Activated naive CD8-positive, alpha-beta T cell treated with anti-CD3 and anti-CD28 coated beads, Interleukin-2, amount 10 ng/mL, durations not matched to agents 7 days and 5 days (primary cell): Measurements from ENCODE around the gene TMEM50B. TPM values are rescaled to one million over a fixed set of nuclear protein-coding genes. Genes with fewer than 3 reads are reported as not detected.

Experiments
- ATAC-seq: fragments of 150-1000 bp; cut with Tn5 transposase; one replicate; pipeline ENCODE4 v1.10.0; 2021; ENCODE audit warnings: low read depth, moderate library complexity
- POLR2A ChIA-PET: fragments of 350-600 bp; sonication (Branson Sonifier 250); formaldehyde crosslinking; loops from one replicate; lab custom pipeline; 2021; ENCODE audit warnings: antibody characterized with exemption; lab: Charles Lee
- DNase-seq: peaks from one replicate; pipeline ENCODE4 v3.0.0; 2021
- H3K27ac Mint-ChIP-seq: one replicate; pipeline ENCODE4 v1.8.0; 2022; ENCODE audit warnings: mild to moderate bottlenecking, mixed read lengths
- H3K27me3 Mint-ChIP-seq: one replicate; pipeline ENCODE4 v1.8.0; 2022; ENCODE audit warnings: mild to moderate bottlenecking, moderate library complexity, mixed read lengths
- H3K36me3 Mint-ChIP-seq: one replicate; pipeline ENCODE4 v1.8.0; 2021; ENCODE audit warnings: mild to moderate bottlenecking, mixed read lengths
- H3K4me1 Mint-ChIP-seq: one replicate; pipeline ENCODE4 v1.8.0; 2021; ENCODE audit warnings: mixed read lengths
- H3K4me3 Mint-ChIP-seq: one replicate; pipeline ENCODE4 v1.8.0; 2022; ENCODE audit warnings: mild to moderate bottlenecking, moderate library complexity, mixed read lengths
- H3K9me3 Mint-ChIP-seq: one replicate; pipeline ENCODE4 v1.8.0; 2021; ENCODE audit warnings: mixed read lengths
- total RNA-seq, 2 experiments: library from RNA; stranded (reverse); gene quantifications; one replicate each; pipeline ENCODE4 v1.2.3, GENCODE V29; 2021

The TMEM50B gene
- total RNA-seq, 2 experiments from 2014 or later: 72.6 to 80.3 TPM

- no peak overlapping the region for H3K27ac Mint-ChIP-seq
- POLR2A ChIA-PET: interaction anchor here (1.5 kb wide), 1 partner anchor 51 kb away, joined by 3 read pairs; no protein-coding TSS in a partner anchor
- peak overlapping the region; percentile 42 for H3K4me3 Mint-ChIP-seq
- DNase-seq (no peak), ATAC-seq (no peak)
- H3K27me3 Mint-ChIP-seq: peaks cover 4% of the 10 kb centered on the region
- no peaks in the 10 kb centered on the region for H3K9me3 Mint-ChIP-seq
- no peaks in the 10 kb centered on the region for H3K36me3 Mint-ChIP-seq
- H3K4me1 Mint-ChIP-seq: peaks cover 8% of the 10 kb centered on the region
Observed at GRCh38 chr21:33492571-33492970, 12.8 kb upstream of the TMEM50B start.

GRCh38 chr21:33491373-33492102, 11.8 kb upstream of the TMEM50B start, which contains the start of gene DNAJC28:
DNAJC28 (minus strand) TSS chr21:33491716; CDS start chr21:33489393, 2,323 bp downstream.
- no peaks in the 10 kb centered on the region for H3K36me3 Mint-ChIP-seq
- H3K9me3 Mint-ChIP-seq: no peaks in the 10 kb centered on the region
- ATAC-seq (peak; percentile 98), DNase-seq (peak; percentile 96)
- peak within 1 kb of the TSS; percentile 82 for H3K27ac Mint-ChIP-seq
- peak within 1 kb of the TSS; percentile 82 for H3K4me3 Mint-ChIP-seq
- H3K4me1 Mint-ChIP-seq: peaks cover 8% of the 10 kb centered on the region
- POLR2A ChIA-PET: interaction anchor here (0.6 to 3.6 kb wide), 9 partner anchors 8 to 163 kb away, joined by 3 to 95 read pairs (median 3); partner anchors contain the start of genes DONSON, GART and TMEM50B
- peaks cover 4% of the 10 kb centered on the region for H3K27me3 Mint-ChIP-seq

GRCh38 chr21:33490991-33491372, 11.2 kb upstream of the TMEM50B start:
- DNase-seq: no peak
- POLR2A ChIA-PET: interaction anchor here (0.7 to 3.6 kb wide), 7 partner anchors 9 to 98 kb away, joined by 3 to 95 read pairs (median 4); partner anchors contain the start of genes DONSON, GART and TMEM50B
- peaks cover 6% of the 10 kb centered on the region for H3K4me1 Mint-ChIP-seq

GRCh38 chr21:33488936-33489335, 9.2 kb upstream of the TMEM50B start:
- POLR2A ChIA-PET: interaction anchor here (3.6 kb wide), 1 partner anchor 8 kb away, joined by 95 read pairs; the partner anchor contains the start of gene TMEM50B

More at GRCh38 chr21:33490991-33491372, 11.2 kb upstream of the TMEM50B start:
- Mint-ChIP-seq H3K27ac (peak overlapping the region; percentile 82), H3K9me3 (no peaks in the 10 kb centered on the region), H3K4me3 (peak overlapping the region; percentile 82), H3K27me3 (peaks cover 4% of the 10 kb centered on the region), H3K36me3 (no peaks in the 10 kb centered on the region)
- ATAC-seq: no peak

GRCh38 chr21:33487996-33488395, 8.2 kb upstream of the TMEM50B start:
- Mint-ChIP-seq H3K36me3 (no peaks in the 10 kb centered on the region), H3K4me1 (peaks cover 6% of the 10 kb centered on the region), H3K27ac (no peak overlapping the region), H3K4me3 (no peak overlapping the region), H3K9me3 (no peaks in the 10 kb centered on the region), H3K27me3 (peaks cover 8% of the 10 kb centered on the region)
- POLR2A ChIA-PET: no interaction called here
- no peak for DNase-seq
- ATAC-seq: no peak

More at GRCh38 chr21:33488936-33489335, 9.2 kb upstream of the TMEM50B start:
- Mint-ChIP-seq H3K4me3 (no peak overlapping the region), H3K27me3 (peaks cover 7% of the 10 kb centered on the region), H3K36me3 (no peaks in the 10 kb centered on the region), H3K4me1 (peaks cover 6% of the 10 kb centered on the region), H3K9me3 (no peaks in the 10 kb centered on the region), H3K27ac (no peak overlapping the region)
- no peak for DNase-seq
- ATAC-seq: no peak

GRCh38 chr21:33481314-33481943, 1.7 kb upstream of the TMEM50B start:
- DNase-seq: no peak
- H3K36me3 Mint-ChIP-seq: no peaks in the 10 kb centered on the region
- H3K4me3 Mint-ChIP-seq: peak overlapping the region; percentile 96
- peaks cover 18% of the 10 kb centered on the region for H3K4me1 Mint-ChIP-seq
- POLR2A ChIA-PET: interaction anchor here (2.9 to 4.0 kb wide), 2 partner anchors 9 to 62 kb away, joined by 33 to 95 read pairs; partner anchors contain the start of genes DNAJC28, GART and SON
- H3K27ac Mint-ChIP-seq: no peak overlapping the region
- peaks cover 3% of the 10 kb centered on the region for H3K27me3 Mint-ChIP-seq
- ATAC-seq: no peak
- H3K9me3 Mint-ChIP-seq: no peaks in the 10 kb centered on the region

- Mint-ChIP-seq H3K36me3 (no peaks in the 10 kb centered on the region), H3K9me3 (no peaks in the 10 kb centered on the region), H3K4me1 (peaks cover 18% of the 10 kb centered on the region), H3K4me3 (peak overlapping the region; percentile 96), H3K27ac (peak overlapping the region; percentile 92), H3K27me3 (peaks cover 3% of the 10 kb centered on the region)
- ATAC-seq (no peak), DNase-seq (no peak)
- POLR2A ChIA-PET: interaction anchor here (0.7 to 4.0 kb wide), 18 partner anchors 10 to 294 kb away, joined by 3 to 95 read pairs (median 5); partner anchors contain the start of genes CRYZL1, DNAJC28, DONSON and GART
Observed at GRCh38 chr21:33480481-33481103, 818 bp upstream of the TMEM50B start.

- DNase-seq: peak; percentile 54
Observed at GRCh38 chr21:33478935-33479678, 667 bp downstream of the TMEM50B start.

GRCh38 chr21:33478182-33478581, 1.6 kb downstream of the TMEM50B start:
- no peak for ATAC-seq
- Mint-ChIP-seq H3K4me3 (peak overlapping the region; percentile 96), H3K27ac (peak overlapping the region; percentile 87), H3K36me3 (peaks cover 4% of the 10 kb centered on the region), H3K9me3 (no peaks in the 10 kb centered on the region), H3K27me3 (no peaks in the 10 kb centered on the region), H3K4me1 (peaks cover 18% of the 10 kb centered on the region)
- DNase-seq: no peak
- POLR2A ChIA-PET: no interaction called here

More at GRCh38 chr21:33478935-33479678, 667 bp downstream of the TMEM50B start:
- POLR2A ChIA-PET: interaction anchor here (0.5 to 4.0 kb wide), 16 partner anchors 11 to 708 kb away, joined by 3 to 95 read pairs (median 5); partner anchors contain the start of genes CRYZL1, DNAJC28, DONSON and GART
- peak; percentile 16 for ATAC-seq
- peaks cover 18% of the 10 kb centered on the region for H3K4me1 Mint-ChIP-seq
- H3K27me3 Mint-ChIP-seq: peaks cover 3% of the 10 kb centered on the region
- H3K36me3 Mint-ChIP-seq: no peaks in the 10 kb centered on the region
- peak overlapping the region; percentile 87 for H3K27ac Mint-ChIP-seq
- no peaks in the 10 kb centered on the region for H3K9me3 Mint-ChIP-seq
- peak overlapping the region; percentile 96 for H3K4me3 Mint-ChIP-seq

- H3K27me3 Mint-ChIP-seq: no peaks in the 10 kb centered on the region
- H3K9me3 Mint-ChIP-seq: no peaks in the 10 kb centered on the region
- POLR2A ChIA-PET: no interaction called here
- ATAC-seq (no peak), DNase-seq (no peak)
- H3K4me3 Mint-ChIP-seq: peak overlapping the region; percentile 42
- peaks cover 18% of the 10 kb centered on the region for H3K4me1 Mint-ChIP-seq
- H3K36me3 Mint-ChIP-seq: peaks cover 4% of the 10 kb centered on the region
- H3K27ac Mint-ChIP-seq: no peak overlapping the region
Observed at GRCh38 chr21:33477066-33477465, 2.7 kb downstream of the TMEM50B start.

GRCh38 chr21:33473344-33473743, 6.4 kb downstream of the TMEM50B start:
- peaks cover 4% of the 10 kb centered on the region for H3K36me3 Mint-ChIP-seq
- H3K27me3 Mint-ChIP-seq: no peaks in the 10 kb centered on the region
- no peak for DNase-seq
- peaks cover 7% of the 10 kb centered on the region for H3K4me1 Mint-ChIP-seq
- POLR2A ChIA-PET: interaction anchor here (0.6 to 0.7 kb wide), 2 partner anchors 28 to 661 kb away, joined by 3 to 5 read pairs; no protein-coding TSS in a partner anchor
- no peak for ATAC-seq
- no peaks in the 10 kb centered on the region for H3K9me3 Mint-ChIP-seq
- no peak overlapping the region for H3K4me3 Mint-ChIP-seq
- no peak overlapping the region for H3K27ac Mint-ChIP-seq

- no peaks in the 10 kb centered on the region for H3K4me1 Mint-ChIP-seq
- H3K36me3 Mint-ChIP-seq: peaks cover 4% of the 10 kb centered on the region
- DNase-seq (no peak), ATAC-seq (no peak)
- no peak overlapping the region for H3K27ac Mint-ChIP-seq
- no peaks in the 10 kb centered on the region for H3K27me3 Mint-ChIP-seq
- H3K9me3 Mint-ChIP-seq: no peaks in the 10 kb centered on the region
- POLR2A ChIA-PET: interaction anchor here (1.0 kb wide), 1 partner anchor 9 kb away, joined by 3 read pairs; the partner anchor contains the start of gene TMEM50B
- no peak overlapping the region for H3K4me3 Mint-ChIP-seq
Observed at GRCh38 chr21:33470701-33471100, 9.1 kb downstream of the TMEM50B start.
